Calu3 (cell line): ENCODE results near the gene ZNF536. TPM values are rescaled to one million over a fixed set of nuclear protein-coding genes. Genes with fewer than 3 reads are reported as not detected.

Experiments used
- BruUV-seq: library from RNA; stranded (reverse); fragments of 400-500 nt; replicated peaks from 2 replicates; lab custom pipeline; 2021; lab: Mats Ljungman, UMichigan
- CTCF ChIA-PET: fragments of 300-600 bp; sonication (Branson Sonifier 250); formaldehyde crosslinking; loops from one replicate; lab custom pipeline; 2022; ENCODE audit warnings: antibody characterized with exemption; lab: Charles Lee
- DNase-seq: peaks from one replicate; pipeline ENCODE4 v3.0.0; 2022
- H3K27ac Mint-ChIP-seq: one replicate; pipeline ENCODE4 v1.8.0; 2022; ENCODE audit warnings: mixed read lengths; ENCODE audit not compliant: unreplicated experiment
- H3K27me3 Mint-ChIP-seq: one replicate; pipeline ENCODE4 v1.8.0; 2022; ENCODE audit warnings: mixed read lengths; ENCODE audit not compliant: unreplicated experiment
- H3K36me3 Mint-ChIP-seq: one replicate; pipeline ENCODE4 v1.8.0; 2022; ENCODE audit warnings: mild to moderate bottlenecking, moderate library complexity, mixed read lengths; ENCODE audit not compliant: insufficient read depth, unreplicated experiment
- H3K4me1 Mint-ChIP-seq: one replicate; pipeline ENCODE4 v1.8.0; 2022; ENCODE audit warnings: mild to moderate bottlenecking, low read depth, mixed read lengths; ENCODE audit not compliant: unreplicated experiment
- H3K4me3 Mint-ChIP-seq: one replicate; pipeline ENCODE4 v1.8.0; 2022; ENCODE audit warnings: mild to moderate bottlenecking, low read depth, moderate library complexity, mixed read lengths; ENCODE audit not compliant: unreplicated experiment
- H3K9me3 Mint-ChIP-seq: one replicate; pipeline ENCODE4 v1.8.0; 2022; ENCODE audit warnings: low read depth, mixed read lengths; ENCODE audit not compliant: unreplicated experiment
- intact Hi-C: fragments of 100-400 bp; cut with micrococcal nuclease; formaldehyde crosslinking; loops from one replicate; pipeline ENCODE4 v1.10.0; 2022; ENCODE audit not compliant: unreplicated experiment
- total RNA-seq: library from RNA; stranded (reverse); gene quantifications from 2 replicates; pipeline ENCODE4 v1.2.3, GENCODE V29; 2022
- TF ChIP-seq, protein P1 (sequence below): fragments of 200-600 bp; IDR thresholded peaks from one replicate; pipeline ENCODE4 v1.8.0; 2022; ENCODE audit warnings: antibody characterized with exemption; ENCODE audit not compliant: unreplicated experiment

ZNF536 gene
- total RNA-seq, 1 experiment from 2014 or later = not detected

DNA sequence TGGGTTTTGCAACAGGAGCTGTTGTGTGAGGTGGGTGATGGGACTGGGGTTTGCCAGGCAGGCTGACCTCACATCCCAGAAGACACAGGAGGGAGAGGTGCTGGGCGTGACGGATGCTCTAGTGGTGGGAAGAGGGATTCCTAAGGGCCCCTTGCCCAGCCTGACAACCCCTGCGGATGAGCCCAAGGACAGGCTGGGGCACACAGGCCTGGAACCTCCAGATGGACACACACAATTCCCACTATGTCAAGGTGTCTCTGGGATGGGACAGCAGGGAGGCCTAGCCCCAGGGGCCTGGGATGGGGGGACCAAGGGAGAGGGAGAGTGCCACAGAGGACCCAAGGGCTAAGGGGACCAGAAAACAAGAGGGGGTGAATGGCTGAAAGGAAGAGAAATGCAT lies 191.5 kb downstream of the ZNF536 start:
- TF ChIP-seq, protein P1, sequence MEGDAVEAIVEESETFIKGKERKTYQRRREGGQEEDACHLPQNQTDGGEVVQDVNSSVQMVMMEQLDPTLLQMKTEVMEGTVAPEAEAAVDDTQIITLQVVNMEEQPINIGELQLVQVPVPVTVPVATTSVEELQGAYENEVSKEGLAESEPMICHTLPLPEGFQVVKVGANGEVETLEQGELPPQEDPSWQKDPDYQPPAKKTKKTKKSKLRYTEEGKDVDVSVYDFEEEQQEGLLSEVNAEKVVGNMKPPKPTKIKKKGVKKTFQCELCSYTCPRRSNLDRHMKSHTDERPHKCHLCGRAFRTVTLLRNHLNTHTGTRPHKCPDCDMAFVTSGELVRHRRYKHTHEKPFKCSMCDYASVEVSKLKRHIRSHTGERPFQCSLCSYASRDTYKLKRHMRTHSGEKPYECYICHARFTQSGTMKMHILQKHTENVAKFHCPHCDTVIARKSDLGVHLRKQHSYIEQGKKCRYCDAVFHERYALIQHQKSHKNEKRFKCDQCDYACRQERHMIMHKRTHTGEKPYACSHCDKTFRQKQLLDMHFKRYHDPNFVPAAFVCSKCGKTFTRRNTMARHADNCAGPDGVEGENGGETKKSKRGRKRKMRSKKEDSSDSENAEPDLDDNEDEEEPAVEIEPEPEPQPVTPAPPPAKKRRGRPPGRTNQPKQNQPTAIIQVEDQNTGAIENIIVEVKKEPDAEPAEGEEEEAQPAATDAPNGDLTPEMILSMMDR = no peak
- no TSS peak for BruUV-seq
- Mint-ChIP-seq H3K4me1 (no peaks in the 10 kb centered on the region), H3K9me3 (peaks cover 13% of the 10 kb centered on the region), H3K27ac (no peak overlapping the region), H3K27me3 (no peaks in the 10 kb centered on the region), H3K4me3 (no peak overlapping the region), H3K36me3 (no peaks in the 10 kb centered on the region)
- CTCF ChIA-PET = no interaction called here
- intact Hi-C loops = no loop called here
- DNase-seq = no peak

DNA sequence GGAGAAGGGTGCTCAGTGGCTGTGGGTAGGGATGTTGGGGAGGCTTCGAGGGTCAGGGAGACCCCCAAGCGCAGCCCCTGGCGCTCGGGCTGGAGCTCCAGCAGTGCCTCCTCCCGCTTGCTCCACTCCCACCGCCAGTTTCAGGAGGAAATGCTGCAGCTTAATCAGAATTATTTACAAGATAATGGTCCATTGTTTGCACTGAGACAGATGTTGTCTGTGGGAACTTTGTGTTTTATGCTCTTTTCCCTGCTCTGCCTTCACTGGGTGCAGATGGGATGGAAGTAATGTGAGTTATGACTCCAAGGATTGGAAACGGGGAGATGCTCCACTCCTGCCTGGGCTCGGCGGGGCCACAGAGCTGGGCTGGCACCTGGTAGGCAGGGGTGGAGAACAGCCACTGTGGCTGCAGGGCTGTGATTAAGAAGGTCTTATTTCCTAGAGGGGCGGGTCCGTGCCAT lies 192.4 kb downstream of the ZNF536 start:
- Mint-ChIP-seq H3K4me1 (no peaks in the 10 kb centered on the region), H3K9me3 (peaks cover 13% of the 10 kb centered on the region), H3K27ac (no peak overlapping the region), H3K4me3 (no peak overlapping the region), H3K36me3 (no peaks in the 10 kb centered on the region), H3K27me3 (no peaks in the 10 kb centered on the region)
- CTCF ChIA-PET = no interaction called here
- no peak for DNase-seq
- TF ChIP-seq, protein P1 = no peak
- intact Hi-C loops = no loop called here
- BruUV-seq = no TSS peak

DNA sequence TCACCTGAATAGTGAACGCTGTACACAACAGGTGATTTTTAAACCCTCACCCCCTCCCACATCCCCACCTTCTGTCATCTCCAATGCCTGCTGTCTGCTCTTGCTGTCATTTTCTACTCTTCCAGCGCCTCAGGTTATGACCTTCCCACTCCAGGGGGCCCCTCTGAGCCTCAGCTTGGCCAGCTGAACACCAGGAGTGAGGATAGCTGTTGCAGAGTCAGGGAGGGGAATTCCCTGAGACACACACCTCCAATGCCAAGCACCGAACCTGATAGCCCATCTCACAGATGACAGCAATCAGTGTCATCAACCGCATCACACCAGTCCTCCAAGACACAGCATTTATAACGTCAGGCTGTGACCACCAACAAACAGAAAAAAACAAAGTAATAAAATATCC lies 193.5 kb downstream of the ZNF536 start:
- H3K4me1 Mint-ChIP-seq = no peaks in the 10 kb centered on the region
- no peaks in the 10 kb centered on the region for H3K27me3 Mint-ChIP-seq
- CTCF ChIA-PET = no interaction called here
- no peaks in the 10 kb centered on the region for H3K36me3 Mint-ChIP-seq
- H3K4me3 Mint-ChIP-seq = no peak overlapping the region
- H3K27ac Mint-ChIP-seq = no peak overlapping the region
- no peak for DNase-seq
- BruUV-seq = no TSS peak
- intact Hi-C loops = no loop called here
- H3K9me3 Mint-ChIP-seq = peaks cover 9% of the 10 kb centered on the region
- TF ChIP-seq, protein P1 = no peak

DNA sequence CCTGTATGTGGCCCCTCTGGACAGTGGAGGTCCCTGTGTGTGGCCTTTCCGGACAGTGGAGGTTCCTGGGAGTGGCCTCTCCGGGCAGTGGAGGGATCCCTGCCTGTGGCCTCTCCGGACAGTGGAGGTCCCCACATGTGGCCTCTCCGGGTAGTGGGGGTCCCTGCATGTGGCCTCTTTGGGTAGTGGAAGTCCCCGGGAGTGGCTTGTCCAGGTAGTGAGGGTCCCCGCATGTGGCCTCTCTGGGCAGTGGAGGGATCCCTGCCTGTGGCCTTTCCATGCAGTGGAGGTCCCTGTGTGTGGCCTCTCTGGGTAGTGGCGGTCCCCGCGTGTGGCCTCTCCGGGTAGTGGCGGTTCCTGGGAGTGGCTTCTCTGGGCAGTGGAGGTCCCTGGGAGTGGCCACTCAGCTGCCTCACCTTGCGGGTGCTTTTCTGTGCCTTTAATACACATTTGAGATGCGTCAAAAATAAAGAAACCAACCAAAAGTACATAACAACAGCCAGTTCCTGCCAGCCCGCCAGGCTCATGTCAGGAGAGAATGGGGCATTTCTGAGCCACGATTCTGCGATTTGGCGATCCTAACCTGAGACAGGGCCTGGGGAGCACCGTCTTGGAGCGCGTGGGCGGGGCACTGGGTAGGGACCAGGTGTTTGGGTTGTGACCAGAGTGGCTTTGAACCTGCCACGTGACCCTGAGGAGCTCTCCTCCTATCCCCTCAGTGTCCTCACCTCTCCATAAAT lies 194.7 kb downstream of the ZNF536 start:
- no peaks in the 10 kb centered on the region for H3K4me1 Mint-ChIP-seq
- peaks cover 6% of the 10 kb centered on the region for H3K9me3 Mint-ChIP-seq
- DNase-seq = no peak
- BruUV-seq = no TSS peak
- H3K27ac Mint-ChIP-seq = no peak overlapping the region
- no peaks in the 10 kb centered on the region for H3K27me3 Mint-ChIP-seq
- H3K4me3 Mint-ChIP-seq = no peak overlapping the region
- CTCF ChIA-PET = no interaction called here
- intact Hi-C loops = no loop called here
- H3K36me3 Mint-ChIP-seq = no peaks in the 10 kb centered on the region
- TF ChIP-seq, protein P1 = no peak
